NCI-H345 (cell line): ENCODE measurements around the gene IL21.
"Not testable (repeated sequence)": the region's sequence is repeated elsewhere in the genome, so short reads cannot be mapped to it uniquely, and the experiment has no call there.

Experiments used
- DNase-seq: peaks from one replicate; lab custom pipeline; 2025; lab: John Stamatoyannopoulos, UW

IL21 gene

DNA sequence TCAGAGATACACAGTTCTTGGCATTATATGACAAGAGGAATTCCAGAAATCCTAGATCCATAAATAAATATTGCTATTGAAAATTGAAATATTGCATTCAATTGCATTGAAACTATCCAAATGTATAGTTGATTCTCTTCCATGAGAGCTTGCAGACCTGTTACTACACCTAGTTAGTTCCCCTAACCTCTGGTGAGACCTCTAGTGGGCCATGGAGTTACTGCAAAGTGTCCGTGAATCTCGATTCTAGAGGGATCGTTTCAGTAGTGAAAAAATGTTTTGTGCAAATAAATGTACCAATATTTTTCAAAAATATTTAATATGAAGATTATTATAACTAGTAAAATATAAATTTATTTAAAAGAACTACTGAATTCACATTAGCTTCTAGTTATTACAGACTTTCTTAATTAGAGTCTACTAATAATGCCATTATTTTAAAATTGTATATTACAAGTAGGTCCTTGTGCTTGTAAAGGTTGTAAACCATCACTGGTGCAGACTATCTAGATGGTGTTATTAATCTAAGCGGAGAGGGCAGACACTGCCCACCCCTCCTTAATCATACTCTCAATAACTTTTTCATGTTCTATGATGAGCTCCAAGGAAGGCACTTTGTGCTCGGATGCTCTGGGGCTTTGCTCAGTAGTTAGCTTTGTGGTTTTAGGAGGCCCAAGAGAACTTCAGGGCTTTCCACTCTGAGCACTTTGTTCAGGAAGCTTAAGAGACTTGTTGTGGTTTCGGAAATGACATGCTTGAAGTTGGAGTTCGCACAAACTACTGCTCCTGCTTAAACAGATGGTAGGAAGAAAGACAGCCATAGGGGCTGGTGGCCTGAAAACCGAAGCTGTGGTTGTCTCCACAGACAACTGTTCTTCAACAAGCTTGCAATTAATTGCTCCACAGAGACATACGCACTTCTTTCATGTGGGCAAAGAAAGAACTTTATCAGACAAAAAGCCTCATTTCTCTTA lies 42.8 kb downstream of the IL21 start:
- DNase-seq, result peak; percentile 33

DNA sequence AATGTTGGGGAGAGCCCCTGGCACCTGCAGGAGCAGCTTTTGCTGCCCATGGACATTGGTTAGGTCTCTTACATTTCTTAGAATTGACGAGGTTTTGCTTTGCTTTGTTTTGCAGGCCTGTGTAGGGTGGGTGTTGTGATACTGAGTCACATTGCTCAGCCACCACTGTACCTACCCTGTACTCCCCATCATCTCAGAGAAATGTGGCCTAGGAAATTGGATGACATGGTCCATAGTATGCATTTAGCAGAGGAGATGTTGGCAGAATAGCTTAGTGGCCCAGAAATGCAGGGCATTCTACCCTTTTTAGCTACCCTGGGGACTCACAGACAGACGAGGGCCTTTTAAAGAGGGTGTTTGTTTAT lies 43.7 kb downstream of the IL21 start:
- no peak for DNase-seq

DNA sequence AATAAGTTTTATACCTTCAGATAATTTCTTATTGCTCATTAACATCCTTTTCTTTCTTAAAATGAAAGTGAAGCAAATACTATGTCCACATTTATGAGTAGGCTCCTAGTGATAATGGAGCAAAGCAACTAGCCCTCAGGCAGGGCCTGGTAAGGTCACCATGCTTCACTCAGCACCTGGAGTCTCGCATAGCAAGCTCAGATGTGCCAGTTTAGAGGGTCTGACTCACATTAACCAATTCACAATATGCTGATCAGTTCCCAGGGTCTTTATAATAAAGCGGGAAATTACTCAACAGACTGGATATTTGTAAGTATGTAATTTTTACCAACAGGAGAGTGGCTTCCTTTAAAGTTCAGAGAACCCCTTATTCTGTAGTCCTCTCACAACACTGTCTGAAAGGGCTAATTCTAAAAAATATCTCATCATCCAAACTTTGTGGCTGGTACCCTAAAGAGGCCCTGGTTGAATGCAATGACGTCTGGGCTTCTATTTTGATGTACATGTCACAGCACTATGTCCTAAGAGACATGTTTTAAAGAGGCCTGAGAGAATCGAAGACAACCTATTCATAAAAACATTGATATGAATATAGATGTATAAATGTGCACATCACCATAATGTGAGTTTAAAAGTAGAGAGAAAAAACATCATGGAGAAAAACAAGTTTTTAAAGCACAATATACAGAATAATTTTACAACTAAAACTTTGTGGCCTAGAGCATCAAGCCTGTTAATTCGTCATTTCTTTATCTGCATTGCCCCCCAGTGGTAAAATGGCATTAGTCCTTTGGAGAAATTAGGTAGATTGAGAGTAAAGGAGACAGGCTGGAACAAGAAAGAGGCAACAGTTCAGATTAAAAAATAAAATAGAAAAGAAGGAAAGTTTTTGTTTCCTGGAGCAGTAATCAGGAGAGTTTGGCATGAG lies 44.3 kb downstream of the IL21 start:
- peak; percentile 40 for DNase-seq

DNA sequence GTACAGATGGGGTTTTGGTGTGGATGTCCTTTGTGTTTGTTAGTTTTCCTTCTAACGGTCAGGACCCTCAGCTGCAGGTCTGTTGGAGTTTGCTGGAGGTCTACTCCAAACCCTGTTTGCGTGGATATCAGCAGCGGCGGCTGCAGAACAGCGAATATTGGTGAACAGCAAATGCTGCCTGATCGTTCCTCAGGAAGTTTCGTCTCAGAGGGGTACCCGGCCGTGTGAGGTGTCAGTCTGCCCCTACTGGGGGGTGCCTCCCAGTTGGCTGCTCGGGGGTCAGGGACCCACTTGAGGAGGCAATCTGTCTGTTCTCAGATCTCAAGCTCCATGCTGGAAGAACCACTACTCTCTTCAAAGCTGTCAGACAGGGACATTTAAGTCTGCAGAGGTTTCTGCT lies 46.5 kb downstream of the IL21 start:
- not testable (repeated sequence) for DNase-seq

DNA sequence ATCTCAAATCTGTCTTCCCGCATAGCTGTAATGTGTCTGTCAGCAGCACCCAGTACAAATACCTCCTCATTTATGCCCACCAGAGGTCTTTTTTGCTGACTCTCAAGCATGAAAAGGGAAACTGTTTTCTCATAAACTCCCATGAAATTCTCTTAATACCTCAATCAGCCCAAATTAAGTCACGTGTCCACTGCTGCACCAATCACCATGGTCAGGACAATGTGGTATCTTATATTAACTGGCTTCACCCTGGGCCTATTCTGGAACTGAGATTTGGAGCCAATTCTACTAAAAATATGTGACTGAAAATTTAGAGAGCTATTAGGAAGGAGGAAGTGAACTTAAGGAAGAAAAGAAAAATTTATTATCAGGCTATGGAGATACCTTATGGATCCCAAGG lies 58.4 kb downstream of the IL21 start:
- no peak for DNase-seq
